Activated gamma-delta T cell treated with Interleukin-2 at 50 U/mL for 16 hours (primary cell): ENCODE measurements around the gene MT1H.
"Not testable (repeated sequence)": the region's sequence is repeated elsewhere in the genome, so short reads cannot be mapped to it uniquely, and the experiment has no call there.

ENCODE experiments used
- DNase-seq: peaks from one replicate; pipeline ENCODE4 v3.0.0-alpha.2; 2020

Gene MT1H

DNA sequence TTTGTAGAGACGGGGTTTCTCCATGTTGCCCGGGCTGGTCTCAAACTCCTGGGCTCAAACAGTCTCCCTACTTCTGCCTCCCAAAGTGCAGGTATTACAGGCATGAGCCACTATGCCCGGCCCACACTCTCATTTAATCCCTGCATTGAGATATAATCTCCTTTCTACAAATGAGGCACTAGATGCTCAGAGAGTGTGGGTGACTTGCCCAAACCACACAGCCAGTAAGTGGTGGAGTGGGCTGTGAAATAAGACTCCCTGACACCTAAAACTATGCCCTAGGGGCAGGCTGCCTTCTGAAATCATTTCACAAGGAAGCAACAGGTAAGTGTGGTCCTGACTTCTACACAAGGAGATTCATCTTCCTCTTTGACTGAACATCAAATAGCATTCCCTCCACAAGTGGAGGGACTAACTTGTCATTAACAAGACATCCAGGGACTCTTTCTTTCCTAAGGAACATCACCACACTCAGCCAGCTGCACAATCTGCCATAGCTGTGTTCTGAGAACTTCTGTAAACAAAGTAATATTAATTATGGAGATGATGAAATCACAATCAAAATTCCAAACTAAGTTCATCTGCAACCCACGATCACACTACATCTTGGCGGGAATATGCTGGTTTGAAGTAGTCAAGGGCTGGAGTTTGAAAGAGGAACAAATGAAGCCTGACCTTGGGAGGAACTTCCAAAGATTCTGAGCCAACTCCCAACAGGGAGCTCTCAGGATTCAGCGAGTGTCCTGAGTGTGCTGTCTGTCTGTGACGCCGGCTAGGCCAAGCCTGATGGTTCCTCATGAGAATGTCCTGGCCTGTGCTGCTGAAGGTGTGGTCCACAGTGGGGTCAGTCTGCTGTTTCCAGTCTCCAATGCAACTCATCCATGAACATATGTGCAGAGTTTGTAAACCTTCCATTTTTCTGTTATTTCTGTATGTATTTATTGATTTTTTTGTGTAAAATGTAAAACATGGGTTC, 4.0 kb upstream of the MT1H start:
- not testable (repeated sequence) for DNase-seq

DNA sequence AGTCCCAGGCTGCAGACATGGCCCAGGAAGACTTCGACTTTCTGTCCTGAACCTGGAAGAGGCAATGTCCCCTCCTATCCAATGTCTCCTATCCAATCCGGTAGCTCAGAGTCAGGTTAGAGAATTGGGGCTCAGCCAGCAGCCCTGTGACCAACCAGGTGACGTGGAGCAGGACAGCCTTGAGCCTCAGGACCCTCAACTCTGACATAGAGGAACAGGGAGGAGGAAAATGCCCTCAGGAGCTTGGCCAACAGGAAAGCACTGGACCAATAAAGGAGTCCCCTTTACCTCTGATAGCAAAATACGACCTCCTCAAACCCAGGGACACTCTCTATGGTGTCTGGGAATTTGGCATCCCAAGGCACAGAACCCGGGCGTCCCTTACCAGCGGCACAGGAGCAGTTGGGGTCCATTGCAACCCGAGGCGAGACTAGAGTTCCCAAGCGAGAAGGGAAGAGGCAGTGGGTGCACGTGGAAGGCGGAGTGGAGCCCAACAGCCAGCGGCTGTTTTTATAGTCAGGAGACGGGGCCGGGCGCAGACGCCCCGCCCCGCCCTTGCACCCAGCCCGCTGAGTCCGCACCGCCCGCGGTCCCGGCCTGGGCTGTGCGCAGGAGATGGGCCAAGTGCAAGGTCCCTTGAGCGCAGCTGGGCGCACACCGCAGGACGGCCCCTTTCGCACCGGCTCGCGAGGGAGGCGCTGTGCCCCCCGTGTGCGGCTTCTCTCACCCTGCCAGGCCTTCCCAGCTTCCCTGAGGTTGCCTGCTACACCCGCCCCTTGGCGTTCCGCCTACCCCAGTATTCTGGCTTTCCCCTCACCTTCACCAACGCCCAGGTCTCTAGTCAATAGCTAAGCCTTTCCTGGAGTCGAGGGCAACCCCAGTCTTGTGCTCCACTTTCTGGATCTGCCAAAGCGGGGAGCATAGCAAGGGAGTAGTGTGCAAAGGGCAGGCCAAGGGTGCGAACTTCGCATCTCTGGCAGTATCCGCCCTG, 1.7 kb upstream of the MT1H start, which contains the start of gene MT1G:
MT1G (minus strand) TSS at position 485 of the 991 bp plus-strand sequence; CDS start at position 413, 72 bp downstream.
- DNase-seq: no peak

- no peak for DNase-seq
These were observed 416 bp downstream of the MT1H start for GRCh38 chr16:56669840-56670619.

DNA sequence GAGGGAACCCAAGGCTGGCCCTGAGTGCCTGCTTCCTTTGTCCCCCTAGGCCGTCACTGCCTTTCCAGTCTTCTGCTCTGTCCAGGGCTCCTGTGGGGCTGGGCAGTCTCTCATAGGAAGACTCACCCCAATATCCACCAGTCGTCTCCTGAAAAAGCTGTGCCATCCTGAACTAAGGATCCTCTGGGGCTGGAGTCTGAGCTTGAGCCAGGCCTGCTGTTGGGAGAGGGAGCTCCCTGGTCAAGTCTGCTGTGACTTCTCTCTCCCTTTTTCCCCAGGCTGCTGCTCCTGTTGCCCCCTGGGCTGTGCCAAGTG, 963 bp downstream of the MT1H start:
- no peak for DNase-seq

DNA sequence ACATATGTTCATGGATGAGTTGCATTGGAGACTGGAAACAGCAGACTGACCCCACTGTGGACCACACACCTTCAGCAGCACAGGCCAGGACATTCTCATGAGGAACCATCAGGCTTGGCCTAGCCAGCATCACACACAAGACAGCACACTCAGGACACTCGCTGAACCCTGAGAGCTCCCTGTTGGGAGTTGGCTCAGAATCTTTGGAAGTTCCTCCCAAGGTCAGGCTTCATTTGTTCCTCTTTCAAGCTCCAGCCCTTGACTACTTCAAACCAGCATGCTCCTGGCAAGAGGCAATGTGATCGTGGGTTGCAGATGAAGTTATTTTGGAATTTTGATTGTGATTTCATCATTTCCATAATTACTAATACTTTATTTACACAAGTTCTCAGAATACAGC, 2.1 kb downstream of the MT1H start:
- DNase-seq: not testable (repeated sequence)

DNA sequence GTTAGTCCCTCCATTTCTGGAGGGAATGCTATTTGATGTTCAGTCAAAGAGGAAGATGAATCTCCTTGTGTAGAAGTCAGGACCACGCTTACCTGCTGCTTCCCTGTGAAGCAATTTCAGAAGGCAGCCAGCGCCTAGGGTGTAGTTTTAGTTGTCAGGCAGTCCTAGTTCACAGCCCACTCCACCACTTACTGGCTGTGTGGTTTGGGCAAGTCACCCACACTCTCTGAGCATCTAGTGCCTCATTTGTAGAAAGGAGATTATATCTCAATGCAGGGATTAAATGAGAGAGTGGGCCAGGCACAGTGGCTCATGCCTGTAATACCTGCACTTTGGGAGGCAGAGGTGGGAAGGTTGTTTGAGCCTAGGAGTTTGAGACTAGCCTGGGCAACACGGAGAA, 2.6 kb downstream of the MT1H start:
- not testable (repeated sequence) for DNase-seq

DNA sequence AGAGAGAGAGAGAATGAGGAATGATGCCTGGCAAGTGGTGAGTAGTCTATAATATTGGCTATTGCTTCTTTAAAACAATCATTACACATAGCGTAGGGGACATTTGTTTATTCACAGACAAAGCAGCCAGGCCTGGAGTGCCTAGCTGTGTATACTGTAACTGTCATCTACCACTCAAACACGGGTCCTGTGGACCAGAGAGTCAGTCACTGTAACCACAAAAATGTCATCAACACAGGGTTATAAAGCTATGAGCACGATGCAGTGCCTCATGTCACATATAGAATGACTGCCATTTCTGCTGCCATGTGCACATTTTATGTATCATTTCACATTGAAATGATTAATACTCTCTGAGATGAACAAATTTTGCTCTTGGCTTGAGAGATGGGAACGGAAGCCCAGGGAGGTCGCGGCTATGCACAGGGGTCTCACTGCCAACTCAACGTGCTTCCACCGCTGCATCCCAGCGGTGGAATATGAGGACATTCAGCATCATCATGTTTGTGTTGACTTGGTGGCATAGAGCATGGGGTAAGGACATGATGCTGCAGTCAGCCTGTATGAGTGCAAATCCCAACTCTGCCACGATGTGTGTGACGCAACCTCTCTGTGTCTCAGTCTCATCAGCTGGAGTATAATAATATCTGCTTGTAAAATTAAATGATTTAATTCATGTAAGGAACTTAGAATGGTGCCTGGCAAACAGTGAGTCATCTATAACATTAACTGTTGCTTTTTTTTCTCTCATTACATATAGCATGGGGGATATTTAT, 3.3 kb downstream of the MT1H start:
- DNase-seq: no peak

GRCh38 chr16:56673921-56674320, 4.3 kb downstream of the MT1H start:
- peak; percentile 26 for DNase-seq

DNA sequence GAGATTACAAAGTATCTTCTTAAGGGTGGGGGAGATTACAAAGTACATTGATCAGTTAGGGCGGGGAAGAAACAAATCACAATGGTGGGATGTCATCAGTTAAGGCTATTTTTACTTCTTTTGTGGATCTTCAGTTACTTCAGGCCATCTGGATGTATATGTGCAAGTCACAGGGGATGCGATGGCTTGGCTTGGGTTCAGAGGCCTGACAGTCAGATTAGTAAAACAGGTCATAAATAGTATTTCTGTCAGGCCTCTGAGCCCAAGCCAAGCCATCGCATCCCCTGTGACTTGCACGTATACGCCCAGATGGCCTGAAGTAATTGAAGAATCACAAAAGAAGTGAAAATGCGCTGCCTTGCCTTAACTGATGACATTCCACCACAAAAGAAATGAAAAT, 5.0 kb downstream of the MT1H start:
- not testable (repeated sequence) for DNase-seq

DNA sequence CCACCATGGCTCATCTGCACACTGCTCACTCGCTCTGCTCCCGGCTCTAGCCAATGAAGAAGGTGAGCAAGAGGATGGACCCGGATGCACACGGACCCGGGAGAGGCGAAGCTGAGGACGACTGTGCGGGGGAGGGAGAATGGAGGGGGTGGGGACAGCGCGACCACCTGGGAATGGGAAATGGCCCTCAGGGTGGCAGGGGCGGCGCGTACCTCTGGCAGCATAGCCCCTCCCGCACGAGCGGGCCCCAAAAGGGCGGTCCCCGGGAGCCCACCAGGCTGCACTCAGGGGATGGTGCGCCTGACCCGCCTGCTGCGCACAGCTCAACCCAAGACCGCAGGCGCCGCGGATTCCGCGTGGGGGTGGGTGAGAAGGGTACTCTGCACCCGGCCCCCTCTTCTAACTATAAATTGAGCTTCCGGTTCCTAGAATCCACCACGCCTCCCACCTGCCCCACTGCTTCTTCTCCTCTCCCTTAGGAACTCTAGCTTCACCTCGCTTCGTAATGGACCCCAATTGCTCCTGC, 6.1 kb downstream of the MT1H start:
- peak; percentile 33 for DNase-seq

GRCh38 chr16:56677474-56677873, 7.9 kb downstream of the MT1H start:
- DNase-seq: no peak

GRCh38 chr16:56679078-56679730, 9.6 kb downstream of the MT1H start:
- DNase-seq: no peak

GRCh38 chr16:56679818-56680217, 10.2 kb downstream of the MT1H start:
- no peak for DNase-seq

GRCh38 chr16:56681939-56682702, 12.5 kb downstream of the MT1H start, which contains the start of gene MT1X:
Gene MT1X, plus strand, starts transcription at chr16:56682470. Its CDS starts 71 bp downstream, at chr16:56682541.
- peak; percentile 80 for DNase-seq

DNA sequence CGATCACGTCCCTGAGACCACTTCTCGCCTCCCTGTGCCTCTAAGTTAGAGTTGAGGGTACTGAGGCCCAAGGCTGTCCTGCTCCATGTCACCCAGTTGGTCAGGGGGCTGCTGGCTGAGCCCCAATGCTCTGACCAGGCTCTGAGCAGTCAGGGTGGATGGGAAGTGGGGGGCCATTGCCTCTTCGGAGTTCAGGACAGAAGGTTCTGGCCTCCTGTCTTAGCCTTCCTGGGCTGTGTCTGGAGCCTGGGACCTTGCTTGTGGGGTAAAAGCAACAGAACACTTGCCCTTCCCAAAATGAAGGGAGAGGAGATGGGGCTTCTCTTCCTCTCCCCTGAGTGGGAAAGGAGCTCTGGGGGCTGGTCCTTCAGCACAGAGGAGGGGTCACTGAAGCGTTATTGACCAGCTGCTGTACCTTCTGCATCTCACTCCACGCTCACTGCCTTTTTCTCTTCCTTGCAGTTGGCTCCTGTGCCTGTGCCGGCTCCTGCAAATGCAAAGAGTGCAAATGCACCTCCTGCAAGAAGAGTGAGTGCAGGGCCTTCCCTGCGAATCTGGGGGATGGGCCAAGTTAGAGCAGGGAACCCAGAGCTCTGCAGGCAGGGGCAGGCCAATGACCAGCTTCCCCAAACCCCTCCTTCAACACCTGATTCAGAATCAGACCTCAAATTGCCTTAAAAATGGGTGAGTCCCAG, 13.2 kb downstream of the MT1H start:
- DNase-seq: no peak

- no peak for DNase-seq
These were observed 14.0 kb downstream of the MT1H start for GRCh38 chr16:56683424-56684172.

GRCh38 chr16:56684256-56684925, 14.8 kb downstream of the MT1H start:
- DNase-seq: no peak
